LNCAP (cell line): Measurements from ENCODE around the gene CNTNAP2.

Experiments
- TF ChIP-seq, protein P1 (sequence below): fragments of 450-650 bp; IDR thresholded peaks from 2 replicates; pipeline ENCODE4 v1.5.1; 2017; ENCODE audit warnings: mild to moderate bottlenecking

CNTNAP2 gene

DNA sequence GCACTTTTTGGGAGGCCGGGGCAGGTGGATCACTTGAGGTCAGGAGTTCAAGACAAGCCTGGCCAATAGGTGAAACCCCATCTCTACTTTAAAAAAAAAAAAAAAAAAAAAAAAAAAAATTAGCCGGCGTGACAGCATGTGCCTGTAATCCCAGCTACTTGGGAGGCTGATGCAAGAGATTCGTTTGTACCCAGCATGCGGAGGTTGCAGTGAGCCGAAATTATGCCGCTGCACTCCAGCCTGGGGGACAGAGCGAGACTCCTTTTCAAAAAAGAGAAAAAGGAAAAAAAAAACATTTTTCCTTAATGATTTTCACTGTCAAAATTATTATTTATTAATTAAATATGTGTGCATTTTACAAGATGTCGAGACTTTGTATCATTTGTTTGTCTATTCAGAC is 253.6 kb downstream of the CNTNAP2 start:
- TF ChIP-seq, protein P1, sequence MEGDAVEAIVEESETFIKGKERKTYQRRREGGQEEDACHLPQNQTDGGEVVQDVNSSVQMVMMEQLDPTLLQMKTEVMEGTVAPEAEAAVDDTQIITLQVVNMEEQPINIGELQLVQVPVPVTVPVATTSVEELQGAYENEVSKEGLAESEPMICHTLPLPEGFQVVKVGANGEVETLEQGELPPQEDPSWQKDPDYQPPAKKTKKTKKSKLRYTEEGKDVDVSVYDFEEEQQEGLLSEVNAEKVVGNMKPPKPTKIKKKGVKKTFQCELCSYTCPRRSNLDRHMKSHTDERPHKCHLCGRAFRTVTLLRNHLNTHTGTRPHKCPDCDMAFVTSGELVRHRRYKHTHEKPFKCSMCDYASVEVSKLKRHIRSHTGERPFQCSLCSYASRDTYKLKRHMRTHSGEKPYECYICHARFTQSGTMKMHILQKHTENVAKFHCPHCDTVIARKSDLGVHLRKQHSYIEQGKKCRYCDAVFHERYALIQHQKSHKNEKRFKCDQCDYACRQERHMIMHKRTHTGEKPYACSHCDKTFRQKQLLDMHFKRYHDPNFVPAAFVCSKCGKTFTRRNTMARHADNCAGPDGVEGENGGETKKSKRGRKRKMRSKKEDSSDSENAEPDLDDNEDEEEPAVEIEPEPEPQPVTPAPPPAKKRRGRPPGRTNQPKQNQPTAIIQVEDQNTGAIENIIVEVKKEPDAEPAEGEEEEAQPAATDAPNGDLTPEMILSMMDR = no peak

DNA sequence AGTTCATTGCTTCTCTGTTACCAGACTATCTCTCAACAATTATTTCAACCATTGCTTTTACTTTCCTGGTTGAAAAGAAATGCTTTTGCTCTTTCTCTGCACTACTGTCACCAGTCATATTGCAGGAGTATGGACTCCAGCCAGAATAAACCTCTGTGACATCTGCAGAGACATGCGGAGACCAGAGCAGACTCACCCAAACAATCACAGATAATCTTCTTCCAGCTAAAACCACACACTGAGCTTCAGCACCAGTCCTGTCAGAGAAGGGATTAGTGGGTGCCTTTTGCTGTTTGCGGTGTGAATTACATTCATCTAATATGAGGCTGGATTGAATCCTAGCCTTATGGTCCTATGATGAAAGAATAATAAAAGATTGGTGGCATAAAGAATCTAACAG is 258.6 kb downstream of the CNTNAP2 start:
- TF ChIP-seq, protein P1 = no peak

DNA sequence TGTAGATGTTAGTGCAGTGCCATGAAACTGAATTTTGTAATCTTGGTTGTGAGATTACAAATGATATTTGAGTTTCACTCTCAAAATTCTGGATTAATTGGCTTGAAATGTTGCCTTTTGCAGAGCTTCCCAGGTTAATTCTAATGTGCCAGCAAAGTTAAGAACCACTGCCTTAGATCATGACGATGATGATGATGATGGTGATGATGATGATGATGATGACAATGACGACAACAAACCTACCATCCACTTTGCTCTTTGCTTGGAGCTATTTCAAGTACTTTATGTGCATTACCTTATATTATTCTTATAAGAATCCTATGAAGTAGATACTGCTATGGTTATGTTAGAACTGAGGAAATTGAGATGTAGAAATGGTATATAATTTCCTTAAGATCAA is 261.6 kb downstream of the CNTNAP2 start:
- TF ChIP-seq, protein P1 = no peak

DNA sequence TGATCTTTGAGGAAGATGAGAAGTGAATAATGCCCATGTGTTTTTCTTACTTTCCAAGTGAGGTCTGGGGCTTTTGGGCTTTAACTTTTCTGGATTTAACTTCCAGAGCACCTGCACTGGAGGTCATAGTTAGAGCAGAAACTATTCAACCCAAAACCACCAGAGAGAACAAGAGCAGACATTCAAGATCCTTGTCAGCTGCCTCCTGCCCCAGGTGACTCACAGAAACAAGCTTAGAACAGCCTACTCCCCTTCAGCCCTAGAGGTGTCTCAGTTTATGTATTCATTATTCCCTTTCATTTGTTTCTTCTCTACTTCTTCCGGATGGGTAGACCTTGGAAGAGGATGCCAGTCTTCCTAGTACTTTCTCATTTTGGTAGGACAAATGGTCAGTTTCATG is 270.5 kb downstream of the CNTNAP2 start:
- TF ChIP-seq, protein P1 = no peak

DNA sequence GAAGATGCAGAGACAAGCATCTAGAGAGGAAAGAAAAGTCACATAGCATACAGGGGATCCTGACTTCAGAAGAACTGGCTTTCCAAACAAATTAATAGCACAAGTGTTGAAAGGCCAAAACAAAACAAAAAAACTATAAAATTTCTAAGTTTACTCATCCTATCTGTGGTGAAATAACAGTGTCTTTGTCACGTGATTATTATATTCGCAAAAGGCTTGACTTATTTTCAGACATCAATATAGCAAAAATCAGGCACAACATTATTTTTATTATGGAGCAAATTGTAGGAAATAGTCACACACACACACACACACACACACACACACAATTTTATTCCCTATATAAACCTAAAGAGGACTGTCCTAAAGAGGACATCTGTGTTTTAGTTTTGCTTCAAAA is 272.3 kb downstream of the CNTNAP2 start:
- TF ChIP-seq, protein P1 = no peak

DNA sequence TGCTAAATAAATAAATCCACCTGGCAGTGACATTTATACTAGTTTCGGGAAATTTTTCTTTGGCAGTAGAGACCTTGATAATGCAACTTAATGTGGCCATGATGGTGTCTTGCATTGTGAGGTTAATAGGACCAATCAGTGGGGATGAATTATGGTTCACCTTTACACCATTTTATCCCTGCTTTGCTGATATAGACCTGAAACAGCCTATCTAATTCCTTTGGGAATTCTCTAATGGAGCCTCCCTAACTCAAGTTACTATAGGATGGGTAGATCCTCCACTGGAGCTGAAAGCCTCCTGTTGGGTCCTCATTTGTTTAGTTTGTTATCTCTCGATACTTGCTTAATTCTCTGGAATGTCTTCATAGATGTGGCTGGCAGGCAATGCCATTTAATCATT is 276.7 kb downstream of the CNTNAP2 start:
- TF ChIP-seq, protein P1 = no peak

DNA sequence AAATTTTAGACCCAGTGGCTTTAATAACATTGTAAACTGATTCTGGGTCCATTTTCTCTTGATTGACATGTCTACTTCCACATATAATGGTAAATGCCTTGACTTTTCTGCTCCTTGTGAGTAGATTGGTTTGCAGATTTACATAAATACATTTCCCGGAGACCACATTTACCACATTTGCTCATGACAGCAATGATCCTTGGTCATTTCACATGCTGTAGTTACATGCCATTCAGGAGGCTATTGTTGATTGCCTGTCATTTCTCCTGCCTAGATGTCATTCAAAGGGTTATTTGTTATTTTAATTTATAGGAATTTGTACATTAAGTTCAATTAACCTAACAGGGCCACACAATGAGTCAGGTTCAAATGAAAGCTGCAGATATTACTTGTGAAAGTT is 280.5 kb downstream of the CNTNAP2 start:
- TF ChIP-seq, protein P1 = no peak

DNA sequence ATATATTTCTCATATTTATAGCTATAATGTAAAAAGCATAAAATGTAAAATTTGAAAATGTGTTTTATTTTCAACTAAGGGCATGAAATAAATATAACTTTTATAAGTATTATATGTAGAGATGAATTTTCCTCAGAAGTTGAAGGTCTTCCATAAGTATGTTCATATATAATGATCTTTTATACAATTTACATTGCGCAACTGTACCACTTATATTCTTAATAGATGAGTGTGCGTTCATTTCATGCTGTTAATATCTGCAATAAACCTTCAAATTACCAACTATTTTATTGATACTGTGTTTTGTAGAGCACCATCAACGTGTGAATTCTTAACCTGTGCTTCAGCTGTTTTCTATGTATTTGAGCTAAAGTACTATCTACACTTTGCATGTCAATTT is 285.3 kb downstream of the CNTNAP2 start:
- TF ChIP-seq, protein P1 = no peak
